HepG2 (cell line): ENCODE data around the gene CPT1C. TPM values are rescaled to one million over a fixed set of nuclear protein-coding genes. Genes with fewer than 3 reads are reported as not detected.

Experiments
- CENPT ChIP-seq: sonication (generic); formaldehyde crosslinking; IDR thresholded peaks from 2 replicates; pipeline ENCODE4 v1.8.0; 2022; ENCODE audit warnings: low read depth, mild to moderate bottlenecking, moderate library complexity, missing genetic modification reagents
- PLSCR1 ChIP-seq: sonication (generic); formaldehyde crosslinking; IDR thresholded peaks from 2 replicates; pipeline ENCODE4 v1.5.0; 2020; ENCODE audit warnings: missing genetic modification reagents, mild to moderate bottlenecking, borderline replicate concordance
- ZBTB33 ChIP-seq: sonication (generic); formaldehyde crosslinking; IDR thresholded peaks from 2 replicates; pipeline ENCODE4 v1.4.0; 2020; ENCODE audit warnings: missing genetic modification reagents
- ZNF121 ChIP-seq: sonication (generic); formaldehyde crosslinking; IDR thresholded peaks from 2 replicates; pipeline ENCODE4 v1.5.0; 2020; ENCODE audit warnings: mild to moderate bottlenecking, missing genetic modification reagents
- ZNF143 ChIP-seq: sonication (generic); formaldehyde crosslinking; IDR thresholded peaks from 2 replicates; pipeline ENCODE4 v1.4.0; 2020; ENCODE audit warnings: missing genetic modification reagents
- ZNF234 ChIP-seq: sonication (generic); formaldehyde crosslinking; conservative IDR thresholded peaks from 2 replicates; pipeline ENCODE4 v1.5.1; 2020; ENCODE audit warnings: mild to moderate bottlenecking, missing genetic modification reagents
- ZNF687 ChIP-seq: sonication (generic); formaldehyde crosslinking; IDR thresholded peaks from 2 replicates; pipeline ENCODE4 v1.5.1; 2020; ENCODE audit warnings: mild to moderate bottlenecking, missing genetic modification reagents, moderate library complexity
- polyA plus RNA-seq, 8 experiments: library from polyadenylated mRNA; depleted of rRNA in 3 of 8; stranded (reverse) in 7 of 8; unstranded in 1 of 8; fragments of >200 nt; fragmentation: Illumina TruSeq in 4 of 8; extraction: Trizol in 4 of 8; gene quantifications; 2 replicates each; pipeline versions ENCODE4 v1.2.1 to v1.2.3, GENCODE V29; 2011 to 2016; ENCODE audit warnings: low read depth in 4 of 8, missing spikeins in 1 of 8, mixed read lengths in 1 of 8; ENCODE audit not compliant: insufficient read depth in 1 of 8
- total RNA-seq, 5 experiments: library from RNA; depleted of rRNA; stranded (reverse); fragments of >200 nt; fragmentation: Illumina TruSeq; extraction: Trizol; gene quantifications; 2 replicates each; pipeline ENCODE4 v1.2.3, GENCODE V29; 2016; ENCODE audit warnings: low read depth in 1 of 5

CPT1C gene
- total and polyA plus RNA-seq, 2 of the 13 experiments (the other 11 are each of a cell fraction or from before 2014, with no cell fraction given) = 0.18 TPM; not detected in 1

GRCh38 chr19:49746206-49746958 lies 55.5 kb downstream of the CPT1C start (continued):
- TF ChIP-seq ZNF687 (CRISPR knock-in tag) = peak; percentile 40
- TF ChIP-seq ZNF143 (CRISPR knock-in tag) = no peak
- TF ChIP-seq CENPT (CRISPR knock-in tag) = no peak
- no peak for TF ChIP-seq ZNF234
- no peak for TF ChIP-seq ZNF121 (CRISPR knock-in tag)
- TF ChIP-seq ZBTB33 (CRISPR knock-in tag) = peak; percentile 91
- TF ChIP-seq PLSCR1 (CRISPR knock-in tag) = no peak
